Peyer's patch (tissue), 4 donors: Measurements from ENCODE around the gene TSPO2. TPM values are rescaled to one million over a fixed set of nuclear protein-coding genes. Genes with fewer than 3 reads are reported as not detected.
A peak's percentile ranks its signal among the peaks of the same experiment; 100 is the strongest.

Experiments
- DNase-seq, 3 donors: peaks; one replicate each; pipeline ENCODE4 v3.0.0-alpha.2; 2017 to 2019
- H3K27ac ChIP-seq, 4 donors: fragments of 200-600 bp; sonication (generic); one replicate each; pipeline ENCODE4 v1.5.1; 2016 to 2019
- H3K27me3 ChIP-seq, 2 donors: fragments of 200-600 bp; sonication (generic); one replicate each; pipeline ENCODE4 v1.5.1; 2019
- H3K36me3 ChIP-seq, 3 donors: fragments of 200-600 bp; sonication (generic); one replicate each; pipeline ENCODE4 v1.5.1; 2016 to 2019
- H3K4me1 ChIP-seq, 4 donors: fragments of 200-600 bp; sonication (generic); one replicate each; pipeline ENCODE4 v1.5.1; 2016 to 2019
- H3K4me3 ChIP-seq, 4 donors: fragments of 200-600 bp; sonication (generic); 1 replicate in 3 of 4; 2 replicates in 1 of 4; pipeline ENCODE4 v1.5.1; 2016 to 2019; ENCODE audit warnings: mild to moderate bottlenecking in 1 of 4
- H3K9me3 ChIP-seq, 4 donors: fragments of 200-600 bp; sonication (generic); one replicate each; pipeline ENCODE4 v1.5.1; 2016 to 2019; ENCODE audit warnings: mild to moderate bottlenecking in 1 of 4
- CTCF ChIP-seq, 6 experiments: fragments of 450-650 bp in 4 of 6; fragments of 200-600 bp in 2 of 6; sonication (generic) in 1 of 6; IDR thresholded peaks; one replicate each; pipeline ENCODE4 v1.5.1; 2017 to 2019; ENCODE audit warnings: antibody characterized with exemption in 6 of 6, mild to moderate bottlenecking in 3 of 6, moderate library complexity in 1 of 6
- POLR2A ChIP-seq, 2 donors: fragments of 450-650 bp; IDR thresholded peaks; one replicate each; pipeline ENCODE4 v1.5.1; 2017; ENCODE audit warnings: antibody characterized with exemption in 2 of 2, mild to moderate bottlenecking in 2 of 2, moderate library complexity in 2 of 2
- total RNA-seq, 4 donors: library from RNA; depleted of rRNA; stranded (reverse); fragments of >200 nt; gene quantifications; one replicate each; pipeline ENCODE4 v1.1.0, GENCODE V29; 2016

The TSPO2 gene
- total RNA-seq, 4 donors from 2014 or later = not detected

GRCh38 chr6:41053041-41053440 lies 10.8 kb downstream of the TSPO2 start, which contains the start of gene APOBEC2:
Gene APOBEC2 (plus strand): TSS chr6:41053202. CDS start chr6:41053348, 146 bp downstream.
- Histone ChIP-seq H3K27me3 (no peaks in the 10 kb centered on the region), H3K27ac (peak within 1 kb of the TSS in 1 of 4 donors; percentile 70), H3K36me3 (no peaks in the 10 kb centered on the region), H3K9me3 (no peaks in the 10 kb centered on the region), H3K4me3 (no peak within 1 kb of the TSS), H3K4me1 (peaks cover 0 to 4% (median 2%) of the 10 kb centered on the region in 4 donors)
- TF ChIP-seq CTCF (IDR thresholded peaks at IDR 0.05) = no peak
- no peak for DNase-seq

DNA sequence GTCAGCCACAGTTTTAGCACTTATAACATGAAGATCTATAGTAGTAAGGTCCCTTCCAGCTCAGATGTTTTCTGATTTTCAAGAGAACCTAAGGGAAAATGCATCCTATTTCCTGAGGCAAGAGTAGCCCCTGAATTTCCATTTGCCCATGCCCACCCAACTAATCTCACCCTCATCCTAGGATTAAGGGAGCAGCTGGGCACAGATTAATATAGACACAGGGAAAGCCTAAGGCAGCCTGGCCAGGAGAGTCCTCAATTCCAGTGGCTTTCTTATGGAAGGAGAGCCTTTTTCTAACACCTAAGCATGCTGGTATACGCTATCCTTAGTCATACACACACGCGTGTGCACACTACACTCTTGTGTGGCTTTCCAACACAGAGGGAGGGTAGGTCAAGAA lies 12.2 kb downstream of the TSPO2 start:
- Histone ChIP-seq H3K27ac (peak overlapping the region in 1 of 4 donors; percentile 70), H3K36me3 (no peaks in the 10 kb centered on the region), H3K9me3 (no peaks in the 10 kb centered on the region), H3K4me3 (no peak overlapping the region), H3K4me1 (peaks cover 0 to 7% (median 4%) of the 10 kb centered on the region in 4 donors), H3K27me3 (no peaks in the 10 kb centered on the region)
- no peak for TF ChIP-seq POLR2A (IDR thresholded peaks at IDR 0.05)
- DNase-seq = no peak

DNA sequence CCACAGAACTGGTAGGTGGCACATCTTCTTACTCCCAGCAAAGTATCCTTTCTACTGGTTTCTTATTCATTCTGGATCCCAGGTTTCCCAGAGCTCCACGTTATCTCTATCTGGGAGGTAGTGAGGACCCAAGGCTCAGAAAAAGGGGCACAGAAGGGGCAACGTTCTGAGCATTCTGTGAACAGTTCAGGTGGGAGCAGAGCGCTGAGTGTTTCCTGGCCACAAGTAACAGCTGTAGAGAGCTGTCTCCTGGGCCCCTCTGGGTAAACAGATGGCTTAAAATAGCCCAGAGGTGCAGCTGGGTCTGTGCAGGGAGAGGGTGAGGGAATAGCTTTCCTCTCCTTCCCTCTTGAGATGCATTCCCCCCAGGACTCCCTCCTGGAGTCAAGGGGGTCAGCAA lies 12.9 kb downstream of the TSPO2 start:
- Histone ChIP-seq H3K27me3 (no peaks in the 10 kb centered on the region), H3K36me3 (no peaks in the 10 kb centered on the region), H3K27ac (peak overlapping the region in 1 of 4 donors; percentile 70), H3K4me1 (peaks cover 0 to 7% (median 4%) of the 10 kb centered on the region in 4 donors), H3K9me3 (no peaks in the 10 kb centered on the region), H3K4me3 (no peak overlapping the region)
- TF ChIP-seq POLR2A (IDR thresholded peaks at IDR 0.05) = no peak
- no peak for TF ChIP-seq CTCF (IDR thresholded peaks at IDR 0.05)
- DNase-seq = no peak

DNA sequence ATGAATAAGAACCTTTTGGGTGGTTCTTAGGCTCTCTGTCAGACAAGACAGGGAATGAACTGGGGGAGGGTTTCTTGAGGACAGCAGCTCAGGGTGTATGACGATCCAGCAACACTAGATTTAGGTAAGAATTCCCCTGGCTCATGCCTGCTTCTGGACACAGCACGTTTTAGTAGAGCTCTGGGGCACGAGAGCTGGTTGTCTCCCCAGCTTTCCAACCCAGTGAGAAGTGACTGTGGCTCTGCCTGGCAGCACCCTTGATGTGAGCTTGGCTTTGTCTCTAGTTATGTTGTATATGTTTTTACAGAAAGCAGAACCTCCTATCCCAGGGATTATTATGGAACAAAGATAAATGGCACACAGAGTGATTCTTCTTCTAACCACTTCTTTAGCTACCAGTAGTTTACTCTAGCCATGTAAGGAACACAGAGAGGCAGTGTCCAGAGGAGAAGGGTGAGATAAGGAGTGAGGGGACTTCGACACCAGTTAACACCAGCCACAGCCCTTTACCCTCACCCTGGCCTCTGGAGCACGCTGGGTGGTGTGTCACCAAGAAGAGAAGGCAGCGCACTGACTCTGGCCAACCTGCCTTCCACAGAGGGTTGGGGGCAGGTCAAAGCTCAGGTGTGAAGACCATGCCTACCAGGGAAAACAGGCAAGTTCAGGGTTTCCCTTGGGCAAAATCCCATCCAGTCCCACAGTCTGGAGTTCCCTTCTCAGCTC lies 14.7 kb downstream of the TSPO2 start:
- Histone ChIP-seq H3K4me1 (peaks cover 0 to 7% (median 4%) of the 10 kb centered on the region in 4 donors), H3K9me3 (no peaks in the 10 kb centered on the region), H3K36me3 (no peaks in the 10 kb centered on the region), H3K27me3 (no peaks in the 10 kb centered on the region), H3K27ac (peak overlapping the region in 2 of 4 donors; percentile 66 to 70), H3K4me3 (no peak overlapping the region)
- peak in 2 of 3 donors; percentile 64 to 67 for DNase-seq
- TF ChIP-seq CTCF (IDR thresholded peaks at IDR 0.05) (no peak), POLR2A (IDR thresholded peaks at IDR 0.05) (no peak)

- TF ChIP-seq POLR2A (IDR thresholded peaks at IDR 0.05) = no peak
- TF ChIP-seq CTCF (IDR thresholded peaks at IDR 0.05) = no peak
- no peaks in the 10 kb centered on the region for H3K36me3 ChIP-seq
- peak overlapping the region in 1 of 4 donors; percentile 70 for H3K27ac ChIP-seq
- H3K4me1 ChIP-seq = peaks cover 0 to 8% (median 0%) of the 10 kb centered on the region in 4 donors
- H3K4me3 ChIP-seq = no peak overlapping the region
- H3K9me3 ChIP-seq = no peaks in the 10 kb centered on the region
- no peak for DNase-seq
- H3K27me3 ChIP-seq = no peaks in the 10 kb centered on the region
Measured at GRCh38 chr6:41058783-41059181, 16.5 kb downstream of the TSPO2 start.

GRCh38 chr6:41059556-41059955 lies 17.3 kb downstream of the TSPO2 start:
- H3K27me3 ChIP-seq = no peaks in the 10 kb centered on the region
- H3K36me3 ChIP-seq = no peaks in the 10 kb centered on the region
- H3K4me1 ChIP-seq = peaks cover 0 to 15% (median 0%) of the 10 kb centered on the region in 4 donors
- H3K27ac ChIP-seq = peak overlapping the region in 1 of 4 donors; percentile 70
- no peaks in the 10 kb centered on the region for H3K9me3 ChIP-seq
- H3K4me3 ChIP-seq = no peak overlapping the region
- DNase-seq = no peak
- no peak for TF ChIP-seq CTCF (IDR thresholded peaks at IDR 0.05)
- no peak for TF ChIP-seq POLR2A (IDR thresholded peaks at IDR 0.05)
